Measurements from ENCODE around the gene REXO5. TPM values are rescaled to one million over a fixed set of nuclear protein-coding genes. Genes with fewer than 3 reads are reported as not detected.

REXO5 gene
- total RNA-seq, 2 donors from 2014 or later, result 2.3 to 3.6 TPM

DNA sequence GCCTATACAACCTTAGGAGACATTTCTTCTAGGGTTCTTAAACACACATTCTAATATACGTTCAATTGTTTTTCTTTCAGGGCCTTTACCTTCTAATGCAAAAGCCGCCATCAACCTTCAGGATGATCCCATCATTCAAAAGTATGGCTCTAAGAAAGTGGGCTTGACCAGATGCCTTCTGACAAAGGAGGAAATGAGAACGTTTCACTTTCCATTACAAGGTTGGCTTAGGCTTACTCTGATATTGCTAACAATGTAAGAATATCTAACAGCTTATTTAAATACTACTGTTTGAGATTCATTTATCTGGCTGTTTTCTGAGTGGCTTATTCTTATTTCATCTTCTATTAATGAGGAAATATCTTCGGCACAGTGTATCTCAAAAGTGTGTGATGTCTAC is 15.4 kb downstream of the REXO5 start:
- TF ChIP-seq, protein P1, sequence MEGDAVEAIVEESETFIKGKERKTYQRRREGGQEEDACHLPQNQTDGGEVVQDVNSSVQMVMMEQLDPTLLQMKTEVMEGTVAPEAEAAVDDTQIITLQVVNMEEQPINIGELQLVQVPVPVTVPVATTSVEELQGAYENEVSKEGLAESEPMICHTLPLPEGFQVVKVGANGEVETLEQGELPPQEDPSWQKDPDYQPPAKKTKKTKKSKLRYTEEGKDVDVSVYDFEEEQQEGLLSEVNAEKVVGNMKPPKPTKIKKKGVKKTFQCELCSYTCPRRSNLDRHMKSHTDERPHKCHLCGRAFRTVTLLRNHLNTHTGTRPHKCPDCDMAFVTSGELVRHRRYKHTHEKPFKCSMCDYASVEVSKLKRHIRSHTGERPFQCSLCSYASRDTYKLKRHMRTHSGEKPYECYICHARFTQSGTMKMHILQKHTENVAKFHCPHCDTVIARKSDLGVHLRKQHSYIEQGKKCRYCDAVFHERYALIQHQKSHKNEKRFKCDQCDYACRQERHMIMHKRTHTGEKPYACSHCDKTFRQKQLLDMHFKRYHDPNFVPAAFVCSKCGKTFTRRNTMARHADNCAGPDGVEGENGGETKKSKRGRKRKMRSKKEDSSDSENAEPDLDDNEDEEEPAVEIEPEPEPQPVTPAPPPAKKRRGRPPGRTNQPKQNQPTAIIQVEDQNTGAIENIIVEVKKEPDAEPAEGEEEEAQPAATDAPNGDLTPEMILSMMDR (IDR thresholded peaks at IDR 0.05), result no peak
- TF ChIP-seq POLR2A (IDR thresholded peaks at IDR 0.05), result no peak
- DNase-seq (no peak), ATAC-seq (no peak)
- Histone ChIP-seq H3K9me3 (no peaks in the 10 kb centered on the region), H3K36me3 (replicated peaks in 1 of 2; ENCODE audit: insufficient read depth in 1 of 2, low read depth in 2 of 2) (peaks cover 0 to 2% of the 10 kb centered on the region in 2 donors), H3K4me3 (no peak overlapping the region), H3K4me1 (peaks cover 7% of the 10 kb centered on the region), H3K27me3 (no peaks in the 10 kb centered on the region), H3K27ac (no peak overlapping the region)
- 84 to 88% methylated on average over 4 of the region's 4 CpGs for WGBS, 2 donors
- intact Hi-C loops (cut with DNase I), result no loop called here

DNA sequence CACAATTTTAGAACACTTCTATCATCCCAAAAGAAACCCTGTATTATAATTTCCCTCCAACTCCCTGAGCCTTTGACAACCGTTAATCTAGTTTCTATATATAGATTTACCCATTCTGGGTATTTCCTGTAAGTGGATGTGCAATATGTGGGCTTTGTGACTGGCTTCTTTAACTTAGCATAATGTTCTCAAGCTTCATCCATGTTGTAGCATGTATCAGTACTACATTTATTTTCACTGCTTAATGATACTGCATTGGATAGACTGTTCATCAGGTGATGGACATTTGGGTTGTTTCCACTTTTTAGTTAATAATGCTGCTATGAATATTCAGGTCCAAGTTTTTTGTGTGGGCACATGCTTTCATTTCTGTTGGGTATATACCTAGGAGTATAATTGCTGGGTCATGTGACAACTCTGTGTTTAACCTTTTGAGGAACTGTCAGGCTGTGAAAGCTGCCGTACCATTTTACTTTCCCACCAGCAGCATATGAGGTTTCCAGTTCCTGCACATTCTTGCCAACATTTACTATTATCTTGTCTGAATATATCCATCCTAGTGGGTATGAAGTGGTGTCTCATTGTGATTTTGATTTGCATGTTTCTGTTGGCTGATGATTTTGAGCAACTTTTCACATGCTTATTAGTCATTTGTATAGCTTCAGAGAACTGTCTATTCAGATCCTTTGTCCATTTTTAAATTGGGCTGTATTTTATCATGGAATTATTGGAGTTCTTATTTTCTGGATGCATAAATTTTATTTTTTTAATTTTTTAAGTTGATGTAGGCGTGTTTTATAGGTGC is 16.4 kb downstream of the REXO5 start:
- intact Hi-C loops (cut with DNase I), result no loop called here
- ATAC-seq (no peak), DNase-seq (no peak)
- no peaks in the 10 kb centered on the region for H3K9me3 ChIP-seq
- WGBS, 2 donors, result 80 to 88% methylated on average over 3 of the region's 3 CpGs
- H3K27ac ChIP-seq, result no peak overlapping the region
- H3K36me3 ChIP-seq (replicated peaks in 1 of 2; ENCODE audit: insufficient read depth in 1 of 2, low read depth in 2 of 2), result peaks cover 0 to 2% of the 10 kb centered on the region in 2 donors
- no peak for TF ChIP-seq POLR2A (IDR thresholded peaks at IDR 0.05)
- H3K4me1 ChIP-seq, result peaks cover 7% of the 10 kb centered on the region
- H3K27me3 ChIP-seq, result no peaks in the 10 kb centered on the region
- H3K4me3 ChIP-seq, result no peak overlapping the region

DNA sequence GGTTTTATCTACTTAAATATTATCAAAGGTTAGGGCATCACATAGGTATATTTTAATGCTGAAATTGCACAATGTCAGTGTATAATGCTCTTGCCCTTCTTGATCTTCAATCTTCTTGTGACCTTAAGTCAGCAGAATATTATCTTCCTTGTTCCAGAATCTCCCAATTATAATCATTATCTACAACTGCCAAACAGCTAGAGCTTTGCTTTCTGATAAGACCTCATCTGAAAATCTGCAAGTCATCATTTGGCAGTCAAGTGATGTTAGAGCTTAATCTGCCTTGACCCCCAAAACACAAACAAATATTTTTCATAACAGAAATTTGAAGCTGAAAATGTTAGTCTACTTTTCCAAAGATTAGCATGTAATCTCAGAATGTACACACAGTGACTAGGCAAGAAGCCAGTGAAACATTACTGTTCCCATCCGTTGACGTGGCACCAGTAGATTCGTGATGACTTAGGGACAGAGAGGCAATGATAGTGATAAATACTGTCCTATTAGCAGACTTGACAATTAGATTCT is 19.8 kb downstream of the REXO5 start:
- no peaks in the 10 kb centered on the region for H3K27me3 ChIP-seq
- WGBS, 2 donors, result 19 to 26% methylated on average over 3 of the region's 3 CpGs
- ATAC-seq (no peak), DNase-seq (peak in 1 of 4 donors; percentile 11)
- H3K4me3 ChIP-seq, result no peak overlapping the region
- H3K4me1 ChIP-seq, result peaks cover 7% of the 10 kb centered on the region
- no peak for TF ChIP-seq POLR2A (IDR thresholded peaks at IDR 0.05)
- no peak overlapping the region for H3K27ac ChIP-seq
- intact Hi-C loops (cut with DNase I), result no loop called here
- H3K36me3 ChIP-seq (replicated peaks in 1 of 2; ENCODE audit: insufficient read depth in 1 of 2, low read depth in 2 of 2), result peaks cover 0 to 2% of the 10 kb centered on the region in 2 donors
- no peaks in the 10 kb centered on the region for H3K9me3 ChIP-seq

DNA sequence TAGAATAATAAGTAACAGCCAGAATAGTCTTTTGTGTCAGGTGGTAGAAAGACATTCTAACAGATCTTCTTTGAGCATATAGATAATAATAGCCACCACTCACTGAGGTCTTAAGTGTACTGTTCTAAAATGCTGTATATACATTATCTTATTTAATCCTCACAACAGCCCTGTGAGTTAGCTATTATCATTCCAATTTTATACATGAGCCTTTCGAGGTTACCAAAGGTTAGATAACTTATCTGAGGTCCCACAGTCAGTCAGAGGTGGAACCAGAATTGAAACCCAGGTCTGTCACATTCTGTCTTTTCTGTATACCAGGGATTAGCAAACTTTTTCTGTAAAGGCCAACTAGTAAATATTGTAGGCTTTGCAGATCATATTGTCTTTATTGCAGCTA is 23.2 kb downstream of the REXO5 start:
- DNase-seq, result no peak
- no peak for ATAC-seq
- Histone ChIP-seq H3K4me3 (no peak overlapping the region), H3K36me3 (replicated peaks in 1 of 2; ENCODE audit: insufficient read depth in 1 of 2, low read depth in 2 of 2) (no peaks in the 10 kb centered on the region), H3K9me3 (no peaks in the 10 kb centered on the region), H3K4me1 (peaks cover 7% of the 10 kb centered on the region), H3K27ac (no peak overlapping the region), H3K27me3 (no peaks in the 10 kb centered on the region)
- intact Hi-C loops (cut with DNase I), result no loop called here
- TF ChIP-seq POLR2A (IDR thresholded peaks at IDR 0.05), result no peak
- TF ChIP-seq, protein P1 (IDR thresholded peaks at IDR 0.05), result no peak
- 67% methylated on average over 1 of the region's 1 CpG for WGBS, 2 donors

DNA sequence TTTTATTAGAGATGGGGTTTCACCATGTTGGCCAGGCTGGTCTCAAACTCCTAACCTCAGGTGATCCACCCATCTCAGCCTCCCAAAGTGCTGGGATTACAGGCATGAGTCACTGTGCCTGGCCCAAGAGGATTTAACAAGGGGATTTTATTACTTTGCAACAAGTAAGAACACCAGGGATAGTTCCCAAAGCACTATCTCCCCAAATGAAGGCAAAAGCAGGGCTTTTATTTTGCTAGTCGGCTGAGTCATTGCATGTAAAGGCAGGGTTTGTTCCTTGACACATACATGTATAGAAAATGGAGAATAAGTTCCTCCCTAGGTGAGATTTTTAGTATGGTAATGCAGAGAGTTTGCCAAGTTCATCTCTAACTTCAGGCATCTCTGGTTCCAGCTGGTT is 24.0 kb downstream of the REXO5 start:
- WGBS, 2 donors, result 80 to 87% methylated on average over 1 of the region's 1 CpG

More for the DNA sequence above, 24.0 kb downstream of the REXO5 start:
- DNase-seq, result no peak
- Histone ChIP-seq H3K4me3 (no peak overlapping the region), H3K9me3 (no peaks in the 10 kb centered on the region), H3K27ac (no peak overlapping the region), H3K4me1 (peaks cover 7% of the 10 kb centered on the region), H3K36me3 (replicated peaks in 1 of 2; ENCODE audit: insufficient read depth in 1 of 2, low read depth in 2 of 2) (no peaks in the 10 kb centered on the region), H3K27me3 (no peaks in the 10 kb centered on the region)
- intact Hi-C loops (cut with DNase I), result no loop called here
- TF ChIP-seq, protein P1 (IDR thresholded peaks at IDR 0.05), result no peak
- TF ChIP-seq POLR2A (IDR thresholded peaks at IDR 0.05), result no peak
- ATAC-seq, result no peak

Data from body of pancreas (tissue), 4 donors.